IPS-18c (cell line): ENCODE data around the gene DAAM2.

Source experiments
- H3K4me3 ChIP-seq: 2 replicates; pipeline ENCODE4 v1.7.0; 2013; ENCODE audit warnings: low read depth, mild to moderate bottlenecking, low read length, moderate library complexity; ENCODE audit not compliant: insufficient read depth
- H3K9me3 ChIP-seq: one replicate; pipeline ENCODE4 v1.6.1; 2013; ENCODE audit warnings: mild to moderate bottlenecking, low read length, moderate library complexity; ENCODE audit not compliant: control insufficient read depth, insufficient read depth

The DAAM2 gene

DNA sequence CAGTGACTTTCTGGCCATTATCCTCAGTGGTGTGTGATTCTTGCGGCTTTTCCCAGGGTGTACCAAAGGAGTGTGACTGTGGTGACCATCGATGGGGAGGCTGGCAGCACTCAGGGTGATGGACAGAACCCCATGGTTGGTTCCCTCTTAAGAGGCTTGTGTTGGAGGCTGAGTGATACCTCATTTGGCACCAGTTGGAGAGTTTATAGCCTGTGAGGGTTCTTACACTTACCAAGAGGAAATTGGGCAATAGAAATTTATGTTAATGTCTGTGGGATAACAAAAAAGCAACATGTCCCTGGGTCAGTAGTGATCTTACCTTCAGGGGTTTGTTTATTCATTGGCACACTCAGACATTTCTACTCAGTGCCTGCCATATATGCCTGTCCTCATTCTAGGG lies 37.2 kb downstream of the DAAM2 start:
- no peaks in the 10 kb centered on the region for H3K9me3 ChIP-seq
- no peak overlapping the region for H3K4me3 ChIP-seq

DNA sequence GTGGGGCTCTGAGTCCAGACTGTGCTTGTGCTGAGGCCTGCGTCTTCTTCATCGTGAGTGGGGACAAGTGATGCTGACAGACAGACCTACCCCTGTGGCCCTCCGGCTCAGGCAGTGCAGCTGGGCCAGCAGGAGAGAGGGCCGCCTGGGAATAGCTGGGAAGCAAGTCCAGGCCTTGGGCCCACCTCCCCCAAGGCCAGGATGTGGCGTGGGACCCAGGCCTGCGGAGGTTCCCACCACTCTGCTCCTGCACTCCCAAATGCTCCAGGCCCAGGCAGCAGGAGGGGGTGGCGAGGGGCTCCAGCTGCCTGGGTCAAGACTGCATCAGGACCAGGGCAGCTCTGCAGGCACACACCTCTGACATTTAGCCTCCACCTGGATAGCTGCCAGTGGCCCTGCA lies 38.3 kb downstream of the DAAM2 start:
- Histone ChIP-seq H3K9me3 (no peaks in the 10 kb centered on the region), H3K4me3 (no peak overlapping the region)

DNA sequence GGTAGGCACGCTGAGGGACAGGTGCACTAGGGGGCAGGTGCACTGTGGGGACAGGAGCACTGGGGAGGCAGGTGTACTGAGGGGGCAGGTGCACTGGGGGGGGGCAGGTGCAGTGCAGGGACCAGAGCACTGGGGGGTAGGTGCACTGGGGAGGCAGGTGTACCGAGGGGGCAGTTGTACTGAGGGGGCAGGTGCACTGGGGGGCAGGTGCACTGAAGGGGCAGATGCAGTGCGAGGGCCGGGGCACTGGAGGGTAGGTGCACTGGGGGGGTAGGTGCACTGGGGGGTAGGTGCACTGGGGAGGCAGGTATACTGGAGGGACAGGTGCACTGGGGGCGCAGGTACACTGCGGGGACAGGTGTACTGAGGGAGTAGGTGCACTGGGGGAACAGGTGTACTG lies 39.5 kb downstream of the DAAM2 start:
- no peak overlapping the region for H3K4me3 ChIP-seq

DNA sequence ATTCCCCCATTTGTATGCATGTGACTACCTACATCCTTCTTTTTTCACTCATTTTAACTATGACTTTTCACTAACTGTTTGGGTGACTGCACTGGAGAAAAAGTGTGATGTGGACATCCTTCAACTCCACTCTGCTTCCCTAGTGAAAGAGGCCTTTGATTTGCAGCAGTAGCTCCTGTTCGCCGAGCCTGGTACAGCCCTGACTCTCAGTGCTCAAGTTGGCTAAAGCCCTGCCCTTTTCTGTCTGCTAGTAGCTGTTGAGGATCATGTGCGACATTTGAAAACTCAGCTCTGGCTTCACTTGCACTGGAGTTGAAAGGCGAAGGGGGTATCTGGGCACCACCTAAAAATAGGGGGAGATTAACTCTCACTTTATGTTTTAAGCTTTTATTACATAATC lies 42.1 kb downstream of the DAAM2 start:
- Histone ChIP-seq H3K4me3 (no peak overlapping the region), H3K9me3 (no peaks in the 10 kb centered on the region)

More for the DNA sequence above, 39.5 kb downstream of the DAAM2 start:
- no peaks in the 10 kb centered on the region for H3K9me3 ChIP-seq

DNA sequence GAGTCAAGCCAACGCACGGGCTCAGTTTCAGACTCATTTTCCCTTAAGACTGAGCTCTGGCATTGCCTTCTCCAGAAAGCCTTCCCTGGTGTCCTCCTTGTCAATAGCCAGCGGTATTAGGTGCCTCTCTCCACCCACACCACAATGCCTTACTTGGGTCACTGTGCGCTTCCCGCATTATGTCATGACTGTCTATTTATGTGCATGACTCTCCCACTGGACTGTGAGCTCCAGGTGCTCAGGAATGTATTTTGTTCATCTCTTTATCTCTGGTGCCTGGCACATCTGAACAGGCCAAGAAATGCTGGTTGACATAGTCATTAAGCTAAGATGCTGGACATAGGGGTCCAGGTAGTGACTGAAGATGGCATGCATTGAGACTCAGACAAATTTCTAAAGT lies 42.7 kb downstream of the DAAM2 start:
- Histone ChIP-seq H3K4me3 (no peak overlapping the region), H3K9me3 (no peaks in the 10 kb centered on the region)

DNA sequence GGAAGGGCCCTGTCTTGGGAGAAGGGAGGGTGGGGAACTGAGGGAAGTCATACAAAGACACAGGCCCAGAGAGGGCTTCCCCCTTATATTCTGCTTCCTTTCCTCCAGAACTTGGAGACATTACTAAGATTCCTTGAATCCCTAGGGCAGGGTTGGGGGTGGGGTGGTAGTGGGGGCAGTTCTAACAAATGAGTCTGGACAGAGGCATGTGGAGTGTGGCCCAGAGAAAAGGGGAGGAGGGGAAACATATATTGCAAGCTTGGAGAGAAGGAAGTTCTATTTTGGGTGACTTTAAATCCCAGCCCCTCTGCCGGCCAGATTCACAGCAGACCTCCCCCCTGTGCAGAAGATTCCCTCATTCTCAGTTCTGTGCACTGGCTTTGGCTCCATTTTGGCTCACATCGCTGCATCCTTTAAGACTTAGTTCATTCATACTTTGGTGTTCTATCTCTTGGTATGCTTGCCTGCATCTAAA lies 43.7 kb downstream of the DAAM2 start:
- Histone ChIP-seq H3K9me3 (no peaks in the 10 kb centered on the region), H3K4me3 (no peak overlapping the region)

DNA sequence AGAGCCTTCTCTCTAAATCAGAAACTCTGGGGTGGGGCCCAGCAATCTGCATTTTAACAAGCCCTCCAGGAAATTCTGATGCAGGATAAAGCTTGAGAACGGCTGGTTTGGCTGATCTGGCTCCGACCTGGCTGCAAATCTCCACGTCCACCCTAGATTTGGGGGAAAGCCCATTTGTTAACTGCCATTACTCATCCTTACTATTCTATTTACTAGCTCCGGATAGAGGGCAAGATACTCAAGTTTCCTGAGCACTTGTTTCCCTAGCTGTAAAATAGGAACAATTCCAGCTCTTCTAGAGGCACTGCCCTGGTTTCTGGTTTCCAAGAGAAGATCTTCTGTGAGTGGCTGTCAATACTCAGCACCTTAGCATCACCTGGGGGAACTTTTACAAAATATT lies 44.4 kb downstream of the DAAM2 start:
- H3K4me3 ChIP-seq: no peak overlapping the region
- no peaks in the 10 kb centered on the region for H3K9me3 ChIP-seq

DNA sequence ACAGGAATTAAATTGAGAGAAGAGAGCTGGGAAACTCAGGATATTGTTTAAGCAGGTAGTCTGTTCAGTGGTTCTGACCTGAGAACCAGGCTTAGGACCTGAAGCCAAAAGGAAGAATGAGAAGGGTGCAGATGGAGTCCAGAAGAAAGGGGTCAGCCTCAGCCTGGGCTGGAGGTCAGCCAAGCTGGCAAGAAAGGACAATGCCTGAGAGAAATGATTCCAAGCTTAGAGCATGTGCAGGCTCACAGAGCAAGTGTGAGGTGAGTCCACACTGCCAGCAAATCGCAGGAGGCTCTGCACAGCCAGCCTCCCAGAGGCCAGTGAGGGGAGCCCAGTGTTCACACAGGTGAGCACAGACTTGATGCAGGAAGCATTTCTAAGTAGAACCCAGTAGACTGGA lies 47.3 kb downstream of the DAAM2 start:
- Histone ChIP-seq H3K9me3 (no peaks in the 10 kb centered on the region), H3K4me3 (no peak overlapping the region)

DNA sequence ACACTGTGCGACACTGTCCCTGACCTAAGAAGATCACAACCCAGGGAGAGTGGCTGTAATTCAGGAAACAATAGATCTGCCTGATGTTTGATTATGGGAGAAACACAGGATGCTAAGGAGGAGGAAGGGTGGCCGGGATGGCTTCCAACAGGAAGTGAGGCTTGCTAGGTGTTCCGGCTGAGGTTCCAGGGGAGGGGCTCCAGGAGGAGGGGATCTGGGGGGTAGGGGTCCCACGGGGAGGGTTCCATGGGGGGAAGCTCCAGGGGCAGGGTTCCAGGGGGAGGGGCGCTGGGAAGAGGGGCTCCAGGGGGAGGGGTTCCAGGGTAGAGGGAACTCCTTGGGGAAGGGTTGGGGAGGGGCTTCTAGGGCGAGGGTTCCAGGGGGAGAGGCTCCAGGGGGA lies 48.6 kb downstream of the DAAM2 start:
- Histone ChIP-seq H3K4me3 (no peak overlapping the region), H3K9me3 (no peaks in the 10 kb centered on the region)

DNA sequence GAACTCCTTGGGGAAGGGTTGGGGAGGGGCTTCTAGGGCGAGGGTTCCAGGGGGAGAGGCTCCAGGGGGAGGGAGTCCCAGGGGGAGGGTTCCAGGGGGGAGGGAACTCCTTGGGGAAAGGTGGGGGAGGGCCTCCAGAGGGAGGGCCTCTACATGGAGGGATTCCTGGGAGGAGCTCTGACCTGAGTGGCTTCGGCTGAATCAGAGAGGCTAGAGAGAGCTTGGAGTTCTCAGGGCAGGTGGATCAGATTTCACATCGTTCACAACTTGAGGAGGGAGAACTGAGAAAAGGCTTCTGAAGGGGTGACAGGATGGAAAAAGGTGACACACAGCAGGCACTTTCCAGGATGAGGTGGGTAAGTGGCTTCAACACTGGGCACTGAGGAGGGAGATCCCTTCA lies 49.1 kb downstream of the DAAM2 start:
- Histone ChIP-seq H3K9me3 (no peaks in the 10 kb centered on the region), H3K4me3 (no peak overlapping the region)

DNA sequence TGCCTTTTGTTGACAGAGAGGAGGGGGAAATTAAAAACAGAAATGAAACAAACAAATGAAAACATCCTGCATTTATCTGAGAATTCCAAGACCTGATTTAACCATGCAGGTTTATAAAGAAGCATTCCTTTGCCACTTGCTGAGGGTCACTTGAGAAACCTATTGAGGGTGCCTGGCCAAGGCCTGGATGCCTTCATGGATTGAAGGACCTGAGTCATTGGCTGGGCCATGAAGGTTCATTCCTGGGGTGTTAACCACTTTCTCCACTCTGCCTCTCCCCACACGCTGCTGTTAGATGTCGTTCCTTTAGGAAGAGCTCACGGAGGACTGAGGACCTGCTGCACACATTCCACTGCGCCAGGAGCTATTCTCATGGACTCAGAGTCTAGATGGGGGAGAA lies 49.7 kb downstream of the DAAM2 start:
- Histone ChIP-seq H3K9me3 (no peaks in the 10 kb centered on the region), H3K4me3 (no peak overlapping the region)

DNA sequence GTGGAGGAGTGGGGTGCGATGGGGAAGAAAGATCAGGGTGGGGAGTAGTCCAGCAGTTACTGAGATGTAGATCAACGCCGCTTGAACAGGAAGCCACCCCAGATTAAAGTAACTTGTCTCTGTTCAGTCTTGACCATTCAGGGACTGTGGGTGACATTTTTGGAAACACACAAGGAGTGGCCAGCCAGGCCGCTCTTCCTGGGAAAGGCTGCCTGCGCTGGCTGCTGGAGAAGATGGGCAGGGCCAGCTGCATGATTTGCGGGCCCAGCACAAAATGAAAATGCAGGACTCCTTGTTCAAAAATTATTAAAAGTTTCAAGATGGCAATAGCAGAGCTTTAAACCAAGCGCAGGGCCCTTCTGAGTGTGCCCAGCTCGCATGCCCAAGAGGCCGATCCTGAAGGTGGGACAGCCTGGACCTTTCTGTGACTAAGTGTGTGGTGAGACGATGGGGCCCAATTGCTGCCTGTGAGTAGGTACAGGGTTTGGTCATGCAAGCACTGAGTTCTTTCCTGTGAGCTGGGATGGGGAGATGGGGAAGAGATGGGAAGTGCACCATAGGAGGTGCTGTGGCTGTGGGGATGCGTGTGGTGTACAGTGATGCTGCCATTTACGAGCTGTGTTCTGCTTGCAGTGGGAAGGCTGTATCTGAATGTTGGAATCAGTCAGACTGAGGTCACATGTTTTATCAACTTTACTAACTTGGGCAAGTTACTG lies 51.3 kb downstream of the DAAM2 start:
- no peak overlapping the region for H3K4me3 ChIP-seq
- no peaks in the 10 kb centered on the region for H3K9me3 ChIP-seq

DNA sequence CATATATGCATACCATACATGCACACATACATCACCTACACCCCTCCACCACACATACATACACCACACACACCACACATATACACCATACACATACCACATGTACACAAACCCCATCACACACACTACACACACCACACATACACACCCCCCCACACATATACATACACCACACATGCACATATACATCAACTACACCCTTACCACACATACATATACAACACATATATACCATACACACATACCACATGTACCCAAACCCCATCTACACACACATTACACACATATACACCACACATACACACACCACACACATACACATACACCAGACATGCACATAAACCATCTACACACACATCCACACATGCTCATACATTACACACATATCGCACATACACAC lies 52.7 kb downstream of the DAAM2 start:
- Histone ChIP-seq H3K9me3 (no peaks in the 10 kb centered on the region), H3K4me3 (no peak overlapping the region)

DNA sequence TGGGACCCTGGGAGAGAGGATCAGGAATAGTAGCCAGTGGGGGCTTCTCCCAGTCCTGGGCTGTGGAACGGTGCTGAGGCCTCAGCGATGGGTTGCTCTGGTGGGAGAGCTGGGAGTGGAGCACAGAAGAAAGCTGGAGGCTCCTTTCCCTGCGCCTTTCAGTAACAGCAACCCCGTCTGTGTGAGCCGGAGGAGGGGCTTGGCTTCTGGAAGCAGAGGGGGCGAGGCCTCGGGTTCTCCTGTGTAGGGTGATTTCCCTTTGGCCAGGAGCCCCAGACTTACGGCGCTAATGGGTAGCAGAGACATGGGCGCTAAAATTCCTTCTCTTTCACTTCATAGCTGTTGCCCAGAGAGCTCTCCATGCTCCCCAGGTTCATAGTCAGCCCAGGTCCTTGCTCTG lies 55.0 kb downstream of the DAAM2 start:
- Histone ChIP-seq H3K4me3 (no peak overlapping the region), H3K9me3 (no peaks in the 10 kb centered on the region)

DNA sequence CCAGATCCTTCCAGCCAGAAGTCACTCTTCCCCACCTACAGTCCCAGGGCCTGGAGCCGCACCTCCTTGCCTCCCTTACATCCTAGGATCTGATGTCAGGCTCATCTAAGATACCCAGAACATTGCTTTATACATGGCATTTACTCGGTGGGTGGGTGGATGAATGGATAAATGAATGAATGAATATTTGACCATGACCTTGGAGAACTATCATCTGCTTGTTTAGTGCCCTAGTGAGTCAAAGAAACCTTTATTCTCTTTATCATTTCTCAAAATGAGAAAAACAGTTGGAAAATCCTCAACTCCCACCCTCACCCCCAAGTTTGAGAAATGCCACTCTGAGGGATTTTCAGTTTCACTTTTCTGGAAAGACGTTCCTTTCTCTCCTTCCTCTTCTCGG lies 56.0 kb downstream of the DAAM2 start:
- Histone ChIP-seq H3K4me3 (no peak overlapping the region), H3K9me3 (no peaks in the 10 kb centered on the region)

DNA sequence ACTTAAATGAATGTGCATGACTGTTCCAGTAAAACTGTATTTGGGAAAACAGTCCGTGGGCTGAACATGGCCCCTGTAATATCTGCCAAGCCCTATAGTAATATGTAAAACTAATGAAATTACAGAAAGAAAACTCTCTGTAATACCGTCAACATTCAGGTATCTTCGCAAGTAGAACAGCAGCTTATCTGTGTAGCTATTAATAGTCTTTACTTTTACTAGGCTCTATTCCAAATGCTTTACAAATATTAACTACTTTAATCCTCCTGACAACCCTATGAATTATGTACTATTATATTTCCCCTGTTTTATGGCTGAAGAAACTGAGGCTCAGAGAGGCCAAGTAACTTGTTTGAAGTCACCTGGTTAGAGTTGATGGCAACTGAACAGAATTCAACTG lies 57.1 kb downstream of the DAAM2 start:
- no peak overlapping the region for H3K4me3 ChIP-seq
- no peaks in the 10 kb centered on the region for H3K9me3 ChIP-seq

DNA sequence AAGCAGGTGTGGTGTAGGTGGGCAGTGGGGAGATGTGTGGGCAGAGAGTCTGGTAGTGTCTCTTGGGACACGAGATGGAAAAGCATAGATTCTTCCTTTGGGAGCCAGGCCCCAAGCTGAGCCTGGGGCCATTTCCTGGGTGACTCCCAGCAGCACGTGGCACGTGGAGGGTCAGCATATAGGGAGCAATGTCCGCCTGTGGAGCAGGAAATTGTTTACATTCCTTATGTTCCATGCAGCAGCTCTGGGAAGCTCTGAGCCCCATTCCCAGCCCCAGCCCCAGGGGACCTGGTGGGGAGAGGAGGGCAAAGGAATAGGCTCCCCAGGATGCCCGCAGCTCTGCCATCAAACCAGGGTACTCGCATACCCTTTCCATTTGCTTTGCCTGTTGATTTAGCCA lies 57.6 kb downstream of the DAAM2 start:
- H3K9me3 ChIP-seq: no peaks in the 10 kb centered on the region
- no peak overlapping the region for H3K4me3 ChIP-seq

DNA sequence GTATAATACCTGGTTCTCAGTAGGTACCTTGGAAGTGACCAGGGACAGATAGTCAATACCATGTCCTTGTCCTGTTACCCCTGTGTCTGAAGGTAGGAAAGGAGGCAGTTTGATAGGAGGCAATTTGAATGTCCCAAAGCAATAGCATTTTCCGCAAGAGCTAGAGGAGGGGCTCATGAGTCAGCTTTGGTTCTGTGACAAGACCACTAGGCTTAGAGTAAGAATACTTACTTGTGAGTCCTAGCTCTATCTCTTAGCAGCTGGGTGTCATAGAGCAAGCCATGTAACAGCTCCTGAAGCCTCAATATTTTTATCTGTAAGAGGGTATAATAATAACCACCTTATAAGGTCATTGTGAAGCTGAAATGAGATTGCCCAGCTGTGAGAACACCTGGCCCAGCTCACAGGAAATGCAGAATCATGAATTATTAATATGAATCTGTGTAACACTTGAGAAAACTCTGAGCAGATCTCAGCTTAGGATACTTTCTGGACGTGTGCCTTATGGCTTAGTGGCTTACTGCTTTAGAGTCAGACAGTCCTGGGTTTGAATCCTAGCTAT lies 58.6 kb downstream of the DAAM2 start:
- Histone ChIP-seq H3K4me3 (no peak overlapping the region), H3K9me3 (no peaks in the 10 kb centered on the region)

DNA sequence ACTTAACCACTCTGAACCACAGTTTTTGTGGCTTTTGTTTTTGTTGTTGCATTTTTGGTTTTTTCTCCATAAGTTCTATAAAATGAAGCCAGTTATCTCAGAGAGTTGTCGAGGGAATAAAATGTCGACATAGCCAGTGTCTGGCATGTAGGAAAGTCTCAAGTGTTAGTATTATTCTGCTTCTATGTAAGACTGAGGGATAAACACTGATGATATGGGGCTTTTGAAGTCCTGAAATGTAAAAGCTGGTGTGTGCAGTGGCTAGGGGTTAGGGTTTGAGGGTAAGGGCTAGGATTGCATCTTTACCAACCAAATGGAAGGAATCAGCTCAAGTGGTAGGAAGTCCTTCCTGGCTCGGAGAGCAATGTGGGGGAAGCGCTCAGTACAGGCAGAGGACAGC lies 59.2 kb downstream of the DAAM2 start:
- Histone ChIP-seq H3K9me3 (no peaks in the 10 kb centered on the region), H3K4me3 (no peak overlapping the region)
